Epithelial cell of alveolus of lung (primary cell): Measurements from ENCODE around the gene TBC1D3E. TPM values are rescaled to one million over a fixed set of nuclear protein-coding genes. Genes with fewer than 3 reads are reported as not detected.

ENCODE experiments used
- total RNA-seq: library from RNA; depleted of rRNA; stranded (reverse); fragments of >200 nt; gene quantifications from 2 replicates; pipeline ENCODE4 v1.2.1, GENCODE V29; 2015

The TBC1D3E gene
- total RNA-seq, result not detected in 2 replicates

DNA sequence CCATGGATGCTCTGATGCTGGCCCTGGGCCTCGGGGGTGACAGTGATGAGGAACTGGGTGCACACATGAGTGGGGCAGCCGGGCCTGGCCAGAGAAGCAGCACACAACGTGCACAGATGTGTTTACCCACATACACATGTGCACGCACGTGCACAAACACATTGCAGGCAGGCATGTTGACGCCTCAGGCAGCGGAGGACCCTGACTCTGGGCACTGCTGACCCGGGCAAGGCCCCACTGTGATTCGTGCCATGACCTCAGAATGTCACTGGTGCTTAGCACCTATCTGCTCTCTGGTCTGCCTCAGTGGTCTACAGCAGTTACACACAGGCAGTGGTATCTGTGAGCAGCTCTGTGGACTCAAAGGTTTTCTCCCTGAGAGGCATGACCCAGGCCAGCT lies at the start of gene TBC1D3E:
Gene TBC1D3E (plus strand): TSS at position 301 of the 400 bp plus-strand sequence. CDS start 1,545 bp downstream, outside the sequence.

Other genes with a start within 250 kb of the TBC1D3E start
- gene TBC1D3K, start 203.5 kb upstream of the TBC1D3E start, total RNA-seq, result not detected in 2 replicates
- gene TBC1D3L, start 138.9 kb upstream of the TBC1D3E start, total RNA-seq, result 1.0 and 6.4 TPM in 2 replicates
- gene TBC1D3D, start 124.0 kb upstream of the TBC1D3E start, total RNA-seq, result not detected in 2 replicates
- not detected in 2 replicates for gene TBC1D3C, start 59.3 kb upstream of the TBC1D3E start, total RNA-seq
- not detected in 2 replicates for gene TBC1D3, start 64.6 kb downstream of the TBC1D3E start, total RNA-seq
- gene MRPL45, start 169.2 kb downstream of the TBC1D3E start, total RNA-seq, result 34.5 and 46.1 TPM in 2 replicates
- not detected in 2 replicates for gene GPR179, start 216.0 kb downstream of the TBC1D3E start, total RNA-seq
- gene SOCS7, start 223.9 kb downstream of the TBC1D3E start, total RNA-seq, result 5.9 and 7.4 TPM in 2 replicates